Activated CD4-positive, alpha-beta T cell treated with anti-CD3 and anti-CD28 coated beads for 48 hours (primary cell): Measurements from ENCODE around the gene SRPRB.

Experiments
- DNase-seq: peaks from one replicate; pipeline ENCODE4 v3.0.0-alpha.2; 2020

SRPRB gene

GRCh38 chr3:133805702-133806475 lies at the start of gene SRPRB:
Gene SRPRB, plus strand, starts transcription at chr3:133805815. Its CDS starts 34 bp downstream, at chr3:133805849.
- DNase-seq = peak; percentile 97

GRCh38 chr3:133756716-133757694 lies 48.6 kb upstream of the SRPRB start:
- DNase-seq = no peak

GRCh38 chr3:133757701-133758567 lies 47.7 kb upstream of the SRPRB start:
- DNase-seq = no peak

GRCh38 chr3:133758568-133758928 lies 47.1 kb upstream of the SRPRB start:
- no peak for DNase-seq

- DNase-seq = no peak
Measured at GRCh38 chr3:133758964-133759739, 46.5 kb upstream of the SRPRB start.

- DNase-seq = no peak
Measured at GRCh38 chr3:133759740-133760305, 45.8 kb upstream of the SRPRB start.

- DNase-seq = no peak
Measured at GRCh38 chr3:133760916-133761315, 44.7 kb upstream of the SRPRB start.

GRCh38 chr3:133761605-133762484 lies 43.8 kb upstream of the SRPRB start:
- DNase-seq = no peak

- DNase-seq = no peak
Measured at GRCh38 chr3:133762539-133762938, 43.1 kb upstream of the SRPRB start.

- no peak for DNase-seq
Measured at GRCh38 chr3:133763797-133764683, 41.6 kb upstream of the SRPRB start.

GRCh38 chr3:133765256-133765655 lies 40.4 kb upstream of the SRPRB start:
- no peak for DNase-seq

GRCh38 chr3:133767607-133768006 lies 38.0 kb upstream of the SRPRB start:
- DNase-seq = no peak

- no peak for DNase-seq
Measured at GRCh38 chr3:133769536-133769935, 36.1 kb upstream of the SRPRB start.

- DNase-seq = no peak
Measured at GRCh38 chr3:133773732-133774131, 31.9 kb upstream of the SRPRB start.

- DNase-seq = no peak
Measured at GRCh38 chr3:133775309-133775708, 30.3 kb upstream of the SRPRB start.

GRCh38 chr3:133775835-133776234 lies 29.8 kb upstream of the SRPRB start:
- DNase-seq = no peak

GRCh38 chr3:133776794-133777438 lies 28.7 kb upstream of the SRPRB start:
- DNase-seq = no peak

- no peak for DNase-seq
Measured at GRCh38 chr3:133777807-133778568, 27.6 kb upstream of the SRPRB start.
